Lower leg skin (tissue), 3 donors: ENCODE measurements around the gene QSOX2.

ENCODE experiments used
- CTCF ChIP-seq, 3 donors: fragments of 450-650 bp; IDR thresholded peaks; one replicate each; pipeline ENCODE4 v1.5.1; 2016; ENCODE audit warnings: antibody characterized with exemption in 3 of 3, mild to moderate bottlenecking in 3 of 3, moderate library complexity in 2 of 3
- POLR2A ChIP-seq, 2 donors: fragments of 450-650 bp; IDR thresholded peaks; one replicate each; pipeline ENCODE4 v1.6.1; 2016 to 2017; ENCODE audit warnings: antibody characterized with exemption in 2 of 2, mild to moderate bottlenecking in 1 of 2, moderate library complexity in 1 of 2

DNA sequence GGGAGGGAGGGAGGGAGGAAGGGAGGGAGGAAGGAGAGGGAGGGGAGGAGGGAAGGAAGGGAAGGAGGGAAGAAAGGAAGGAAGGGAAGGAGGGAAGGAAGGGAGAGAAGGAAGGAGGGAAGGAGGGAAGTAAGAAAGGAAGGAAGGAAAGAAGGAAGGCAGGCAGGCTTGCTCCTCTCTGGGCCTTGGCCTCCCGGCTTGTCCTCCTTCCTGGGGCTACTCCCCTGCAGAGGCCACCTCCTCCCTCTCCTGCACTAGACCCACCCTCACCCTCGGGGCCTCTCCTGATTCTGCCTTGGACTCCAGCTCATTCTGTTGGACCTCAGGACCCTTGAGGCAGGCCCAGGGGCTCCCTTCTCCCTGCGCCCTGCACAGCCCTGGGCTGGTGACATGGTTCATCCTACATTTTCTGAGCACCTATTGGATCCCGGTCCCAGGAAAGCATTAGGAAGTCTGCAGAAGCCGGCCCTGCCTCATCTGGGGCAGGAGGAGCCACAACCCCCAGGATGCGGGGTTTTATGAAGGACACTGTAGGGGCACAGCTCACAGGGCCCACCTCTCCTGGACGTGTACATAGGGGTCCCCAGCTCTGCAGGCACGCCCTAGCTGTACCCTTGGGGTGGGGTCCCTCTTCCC is 63.7 kb downstream of the QSOX2 start:
- TF ChIP-seq CTCF (IDR thresholded peaks at IDR 0.05) (no peak), POLR2A (IDR thresholded peaks at IDR 0.05) (no peak)
